GM19455 (cell line): ENCODE measurements around the gene PTPRE.

Experiments used
- ATAC-seq: cut with Tn5 transposase; IDR thresholded peaks from one replicate; pipeline ENCODE4 v1.9.1; 2021; ENCODE audit not compliant: unreplicated experiment

The PTPRE gene

DNA sequence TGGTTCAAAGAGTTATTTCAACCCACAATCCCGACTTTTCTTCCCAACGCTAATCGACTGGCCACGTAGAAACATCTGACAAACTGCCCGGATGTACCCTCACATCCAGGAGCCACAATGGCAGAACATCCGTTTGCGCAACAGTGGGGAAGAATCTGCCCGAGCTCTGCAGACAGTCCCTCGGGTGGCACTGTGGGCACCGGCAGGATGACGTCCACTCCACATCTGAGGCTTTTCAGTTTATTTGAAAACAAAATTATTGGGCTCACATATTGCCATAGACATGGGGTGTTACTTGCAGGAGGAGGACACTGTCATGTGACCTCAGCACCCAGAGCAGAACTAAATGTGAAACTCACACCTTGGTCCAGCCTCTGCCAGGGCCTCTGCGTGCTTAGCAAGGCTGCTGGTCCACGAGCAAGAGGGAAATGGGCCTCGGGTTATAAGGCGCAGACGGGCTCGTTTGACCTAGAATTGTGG, 135.3 kb downstream of the PTPRE start:
- no peak for ATAC-seq

GRCh38 chr10:128043259-128044045, 136.5 kb downstream of the PTPRE start:
- no peak for ATAC-seq

GRCh38 chr10:128044186-128044585, 137.3 kb downstream of the PTPRE start:
- ATAC-seq, result no peak

DNA sequence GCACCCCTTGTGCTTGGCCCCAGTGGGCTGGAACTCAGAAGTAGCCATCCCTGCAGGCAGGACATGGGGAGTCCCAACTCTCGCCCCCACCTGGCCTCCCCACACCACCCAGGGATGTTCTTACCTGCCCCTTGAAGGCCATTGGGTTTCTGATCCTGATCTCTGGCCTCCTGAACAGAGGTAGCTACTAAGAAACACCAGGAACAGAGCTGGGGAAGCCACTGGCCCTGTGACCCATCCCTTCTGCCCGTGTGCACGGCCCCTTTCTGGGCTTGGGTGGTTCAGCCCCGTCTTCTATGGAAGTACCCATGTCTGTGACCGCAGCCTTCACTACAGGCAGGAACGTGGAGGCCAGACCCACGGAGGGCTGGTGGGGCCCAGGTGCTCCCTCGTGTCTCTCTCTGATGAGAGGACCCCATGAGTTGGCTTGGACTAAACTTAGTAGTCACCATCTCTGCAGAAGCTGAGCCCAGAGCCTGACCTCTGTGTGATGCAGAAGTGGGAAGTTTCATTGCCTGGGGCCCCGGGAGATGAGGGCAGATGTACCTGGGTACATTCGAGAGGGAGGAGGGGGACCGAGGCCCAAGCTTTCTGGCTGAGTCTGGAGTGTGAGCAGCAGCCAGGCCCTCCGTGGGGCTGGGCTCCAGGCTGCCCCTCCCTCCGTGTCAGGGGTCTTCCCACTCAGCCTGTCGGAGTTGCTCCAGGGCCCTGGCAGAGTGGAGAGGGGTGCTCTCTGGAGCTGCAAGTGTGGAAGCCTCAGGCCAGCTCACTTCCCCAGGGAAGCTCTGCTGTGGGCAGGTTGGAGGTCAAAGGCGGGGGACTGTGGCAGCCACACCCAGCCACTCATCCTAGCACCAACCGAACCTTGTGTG, 138.3 kb downstream of the PTPRE start:
- no peak for ATAC-seq

GRCh38 chr10:128045833-128046120, 138.9 kb downstream of the PTPRE start:
- no peak for ATAC-seq

- no peak for ATAC-seq
These were observed 139.5 kb downstream of the PTPRE start for GRCh38 chr10:128046156-128046952.

GRCh38 chr10:128046953-128047290, 140.0 kb downstream of the PTPRE start:
- peak; percentile 18 for ATAC-seq

- peak; percentile 98 for ATAC-seq
These were observed 140.4 kb downstream of the PTPRE start for GRCh38 chr10:128047351-128047750.

- peak; percentile 37 for ATAC-seq
These were observed 141.3 kb downstream of the PTPRE start for GRCh38 chr10:128047991-128048818.

DNA sequence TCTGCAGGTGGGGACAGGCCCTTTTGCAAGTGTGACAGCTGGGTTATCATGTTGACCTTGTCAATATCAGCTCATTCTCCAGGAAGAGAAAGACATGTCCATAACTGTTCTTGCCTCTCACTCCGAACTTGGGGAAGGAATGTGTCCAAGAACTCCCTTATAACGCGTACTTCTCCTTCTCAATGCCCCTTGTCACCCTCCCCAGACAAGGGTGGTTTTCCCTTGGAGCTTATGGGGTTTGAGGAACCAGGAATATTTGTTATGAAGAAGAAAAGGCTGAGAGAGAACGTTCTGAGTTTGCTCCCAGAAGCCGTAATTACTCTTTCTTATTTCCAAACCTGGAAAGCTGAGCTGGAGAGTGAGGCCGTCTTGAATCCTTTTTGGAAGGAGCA, 141.9 kb downstream of the PTPRE start:
- no peak for ATAC-seq

DNA sequence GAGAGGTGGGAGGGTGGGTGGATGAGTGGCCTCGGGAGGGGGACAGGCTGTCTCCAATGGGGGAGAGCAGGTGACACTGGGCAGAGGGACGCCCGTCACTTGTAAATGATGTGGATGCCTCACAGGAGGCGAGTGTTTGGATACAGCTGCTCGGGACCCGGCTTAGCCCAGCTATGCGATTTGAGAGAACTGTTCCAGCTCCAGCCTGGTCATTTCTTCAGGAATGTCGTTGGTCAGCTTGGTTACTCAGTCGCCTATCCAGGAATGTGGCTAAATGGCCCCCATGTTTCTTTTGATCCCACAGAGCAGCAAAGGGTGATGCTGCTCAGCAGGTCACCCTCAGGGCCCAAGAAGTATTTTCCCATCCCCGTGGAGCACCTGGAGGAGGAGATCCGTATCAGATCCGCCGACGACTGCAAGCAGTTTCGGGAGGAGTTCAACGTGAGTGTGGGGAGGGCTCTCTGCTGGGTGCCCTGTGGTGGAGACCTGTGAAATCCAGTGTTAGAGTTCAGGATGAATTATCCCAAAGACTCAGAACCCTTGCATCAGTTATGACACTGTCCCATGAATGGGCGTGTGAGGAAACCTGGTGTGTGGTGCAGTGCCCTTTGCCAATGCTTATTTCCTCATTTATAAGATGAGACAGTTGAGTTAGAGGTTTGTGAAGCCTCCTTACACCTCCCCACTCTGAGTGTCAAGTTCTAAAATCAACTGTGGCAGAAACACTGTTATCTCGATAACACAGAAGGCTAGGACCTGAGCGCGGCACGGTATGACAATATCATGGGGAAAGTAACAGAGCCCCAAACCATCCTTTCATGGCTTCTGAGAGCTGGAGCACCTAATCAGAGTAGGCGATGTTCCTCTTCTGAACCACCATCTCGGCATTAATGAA, 142.6 kb downstream of the PTPRE start:
- ATAC-seq, result no peak

GRCh38 chr10:128050121-128050516, 143.2 kb downstream of the PTPRE start:
- no peak for ATAC-seq

GRCh38 chr10:128050936-128051335, 144.0 kb downstream of the PTPRE start:
- ATAC-seq, result no peak

DNA sequence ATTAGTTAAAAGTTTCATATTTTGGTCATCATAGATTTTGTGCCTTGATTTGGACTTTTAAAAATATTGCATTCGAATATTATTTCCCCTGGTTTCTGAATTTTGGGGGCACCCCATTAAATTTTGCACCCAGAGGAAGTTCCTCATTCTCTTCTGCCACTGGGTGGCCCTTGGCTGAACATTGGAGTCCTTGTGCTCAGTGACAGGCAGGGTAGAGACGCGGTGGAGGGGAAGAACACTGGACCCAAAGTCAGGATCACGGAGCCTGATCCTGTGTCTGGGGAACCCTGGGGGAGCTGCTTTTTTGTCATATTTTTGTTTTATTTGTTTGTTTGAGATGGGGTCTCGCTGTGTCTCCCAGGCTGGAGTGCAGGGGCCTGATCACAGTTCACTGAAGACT, 144.6 kb downstream of the PTPRE start:
- no peak for ATAC-seq

DNA sequence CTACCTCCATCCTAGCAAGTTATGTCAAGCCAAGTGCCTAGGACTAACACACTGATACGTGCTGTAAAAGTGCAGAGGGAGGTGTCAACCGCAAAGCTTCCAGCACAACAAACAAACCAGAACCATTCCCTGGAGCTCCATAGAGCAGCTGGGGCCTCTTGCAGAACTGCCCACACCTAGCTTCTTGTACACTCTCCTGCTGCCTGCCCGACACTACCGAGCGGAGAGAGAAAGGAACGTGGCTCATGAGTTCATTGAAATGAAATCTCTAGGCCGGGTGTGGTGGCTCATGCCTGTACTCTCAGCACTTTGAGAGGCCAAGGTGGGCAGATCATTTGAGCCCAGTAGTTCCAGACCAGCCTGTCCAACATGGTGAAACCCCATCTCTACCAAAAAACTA, 145.8 kb downstream of the PTPRE start:
- no peak for ATAC-seq

DNA sequence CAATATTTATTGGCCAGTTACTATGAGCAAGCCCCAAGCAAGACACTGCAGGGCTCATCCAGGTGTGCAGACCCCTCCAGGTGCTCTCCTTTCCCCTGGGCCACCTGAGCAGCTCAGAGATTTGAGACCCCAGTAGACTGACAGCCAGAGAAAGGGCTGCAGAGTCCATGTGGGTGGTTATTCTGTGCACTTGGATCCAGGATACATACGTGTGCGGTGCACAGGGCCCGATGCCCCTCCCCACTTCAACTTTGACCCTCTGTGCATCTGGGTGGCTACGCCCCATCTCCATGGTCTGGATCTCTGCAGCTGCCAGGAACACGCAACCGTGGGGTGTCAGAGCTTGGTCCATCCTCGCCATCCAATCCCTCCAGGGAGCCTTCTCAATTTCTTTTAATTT, 146.5 kb downstream of the PTPRE start:
- ATAC-seq, result no peak

DNA sequence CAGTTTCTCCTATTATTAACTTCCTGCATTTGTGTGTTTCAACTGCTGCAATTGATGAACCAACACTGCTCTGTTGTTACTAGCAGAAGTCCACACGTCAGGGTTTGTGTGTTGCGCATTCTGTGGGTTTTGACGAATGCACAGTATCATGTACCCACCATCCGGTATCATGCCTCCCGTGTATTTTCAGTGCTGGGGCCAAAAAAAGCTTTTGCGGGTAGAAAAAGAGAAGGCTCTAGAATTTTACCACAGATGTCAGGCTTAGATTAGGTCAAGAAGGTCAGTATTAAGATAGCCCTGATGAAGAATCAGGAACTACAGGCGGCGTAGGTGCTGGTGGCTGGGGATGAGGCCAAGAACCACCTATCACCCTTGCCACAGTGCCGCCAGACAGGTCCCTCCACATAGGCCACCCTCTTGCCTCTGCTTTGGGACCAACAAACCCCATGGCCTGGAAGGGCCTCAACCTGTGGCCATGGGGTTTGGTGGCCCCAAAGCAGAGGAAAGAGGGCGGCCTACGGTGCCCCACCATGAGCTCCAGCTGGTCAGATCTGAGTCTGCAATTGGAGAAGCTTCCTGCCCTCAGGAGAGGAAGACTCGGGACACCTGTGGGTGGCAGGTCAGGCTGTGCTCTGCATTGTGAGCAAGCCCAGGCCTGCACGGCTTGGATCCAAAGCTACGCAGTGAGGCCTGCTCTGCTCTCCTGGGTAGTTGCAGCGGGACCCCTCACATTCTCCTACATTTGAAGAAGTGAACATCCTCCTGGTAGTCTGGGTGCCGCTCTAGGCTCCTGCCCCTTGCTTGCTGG, 147.5 kb downstream of the PTPRE start:
- ATAC-seq, result no peak

GRCh38 chr10:128055061-128055868, 148.4 kb downstream of the PTPRE start:
- ATAC-seq, result no peak
